PFSK-1 (cell line): Measurements from ENCODE around the gene CDC42EP3.
A peak's percentile ranks its signal among the peaks of the same experiment; 100 is the strongest.

Source experiments
- FOXP2 ChIP-seq: optimal IDR thresholded peaks from 2 replicates; pipeline ENCODE3; 2011; ENCODE audit warnings: borderline replicate concordance, control low read depth, inconsistent platforms; ENCODE audit not compliant: insufficient read depth; ENCODE audit errors: extremely low read length, extremely low read depth
- POLR2AphosphoS5 ChIP-seq: IDR thresholded peaks from 2 replicates; pipeline ENCODE4 v1.6.1; 2012; ENCODE audit warnings: low read depth, mild to moderate bottlenecking, control low read depth, low read length, moderate library complexity
- REST ChIP-seq, 2 experiments: IDR thresholded peaks; 2 replicates each; pipeline versions ENCODE4 v1.6.1 to v1.8.0; 2011 to 2012; ENCODE audit warnings: low read depth in 2 of 2, low read length in 2 of 2, control low read depth in 1 of 2, inconsistent platforms in 1 of 2, mild to moderate bottlenecking in 1 of 2, moderate library complexity in 1 of 2; ENCODE audit not compliant: insufficient read depth in 1 of 2
- SIN3A ChIP-seq: IDR thresholded peaks from 2 replicates; pipeline ENCODE4 v1.6.1; 2012; ENCODE audit warnings: mild to moderate bottlenecking, low read length, moderate library complexity, borderline replicate concordance; ENCODE audit not compliant: insufficient read depth
- TAF1 ChIP-seq: IDR thresholded peaks from 2 replicates; pipeline ENCODE4 v1.6.1; 2012; ENCODE audit warnings: low read length, control low read depth, borderline replicate concordance; ENCODE audit not compliant: insufficient read depth

Gene CDC42EP3

GRCh38 chr2:37672104-37672869, 845 bp upstream of the CDC42EP3 start:
- peak; percentile 44 for TF ChIP-seq FOXP2
- TF ChIP-seq TAF1 = 0 out of 2 replicates have a peak, but pooled peaks have one; percentile 23
- no peak; the same call in 1 of the 2 replicates for TF ChIP-seq SIN3A

- TF ChIP-seq POLR2AphosphoS5 = no peak
- 0 out of 4 replicates have a peak, but pooled peaks of 1 of the 2 experiments have one; percentile 3 for TF ChIP-seq REST (IDR thresholded peaks at IDR 0.05; ENCODE audit: insufficient read depth in 1 of 2, low read depth in 2 of 2, low read length in 2 of 2)
Observed at GRCh38 chr2:37671816-37672103, 318 bp upstream of the CDC42EP3 start.

- TF ChIP-seq REST (IDR thresholded peaks at IDR 0.05; ENCODE audit: insufficient read depth in 1 of 2, low read depth in 2 of 2, low read length in 2 of 2) (no peak; a peak in 1 of 4 replicates), TAF1 (no peak)
Observed at GRCh38 chr2:37670378-37671008, 949 bp downstream of the CDC42EP3 start.

- TF ChIP-seq REST (IDR thresholded peaks at IDR 0.05; ENCODE audit: insufficient read depth in 1 of 2, low read depth in 2 of 2, low read length in 2 of 2) (no peak), SIN3A (no peak)
Observed at GRCh38 chr2:37669446-37669845, 2.0 kb downstream of the CDC42EP3 start.

GRCh38 chr2:37667704-37668103, 3.7 kb downstream of the CDC42EP3 start:
- TF ChIP-seq SIN3A (no peak), FOXP2 (no peak), TAF1 (no peak), POLR2AphosphoS5 (no peak), REST (IDR thresholded peaks at IDR 0.05; ENCODE audit: insufficient read depth in 1 of 2, low read depth in 2 of 2, low read length in 2 of 2) (no peak)
